ENCODE data around the gene CYP2F1. TPM values are rescaled to one million over a fixed set of nuclear protein-coding genes. Genes with fewer than 3 reads are reported as not detected.
"Not testable (repeated sequence)": the region's sequence is repeated elsewhere in the genome, so short reads cannot be mapped to it uniquely, and the experiment has no call there.

Gene CYP2F1
- total RNA-seq = not detected
- long read RNA-seq = 0 reads

- no peak for ATAC-seq
- DNase-seq = no peak
- intact Hi-C loops (cut with DNase I, micrococcal nuclease) = no loop called here
Measured at GRCh38 chr19:41114132-41114531, at the start of gene CYP2F1. CYP2F1 (plus strand) TSS chr19:41114432; CDS start chr19:41116189, 1,757 bp downstream.

- ATAC-seq (peak; percentile 35), DNase-seq (no peak)
- intact Hi-C loops (cut with DNase I, micrococcal nuclease) = no loop called here
Measured at GRCh38 chr19:41064974-41065569, 49.2 kb upstream of the CYP2F1 start.

GRCh38 chr19:41076286-41076685, 37.9 kb upstream of the CYP2F1 start:
- intact Hi-C loops (cut with DNase I, micrococcal nuclease) = no loop called here
- ATAC-seq = no peak

GRCh38 chr19:41083516-41083915, 30.7 kb upstream of the CYP2F1 start:
- intact Hi-C loops (cut with DNase I, micrococcal nuclease) = no loop called here
- DNase-seq (no peak), ATAC-seq (no peak)

More at GRCh38 chr19:41076286-41076685, 37.9 kb upstream of the CYP2F1 start:
- no peak for DNase-seq

- no peak for ATAC-seq
Measured at GRCh38 chr19:41085748-41086415, 28.4 kb upstream of the CYP2F1 start.

GRCh38 chr19:41088151-41088550, 26.1 kb upstream of the CYP2F1 start, which contains the start of gene CYP2A13:
CYP2A13 (plus strand) TSS chr19:41088451; CDS start chr19:41088472, 21 bp downstream.
- no peak for DNase-seq
- intact Hi-C loops (cut with DNase I, micrococcal nuclease) = no loop called here
- ATAC-seq = no peak

More at GRCh38 chr19:41085748-41086415, 28.4 kb upstream of the CYP2F1 start:
- no peak for DNase-seq
- intact Hi-C loops (cut with DNase I, micrococcal nuclease) = no loop called here

GRCh38 chr19:41089959-41090358, 24.3 kb upstream of the CYP2F1 start:
- ATAC-seq = no peak
- intact Hi-C loops (cut with DNase I, micrococcal nuclease) = no loop called here
- no peak for DNase-seq

- DNase-seq (no peak), ATAC-seq (no peak)
- intact Hi-C loops (cut with DNase I, micrococcal nuclease) = no loop called here
Measured at GRCh38 chr19:41095703-41096102, 18.5 kb upstream of the CYP2F1 start.

- intact Hi-C loops (cut with DNase I, micrococcal nuclease) = no loop called here
Measured at GRCh38 chr19:41096353-41096752, 17.9 kb upstream of the CYP2F1 start.

GRCh38 chr19:41097302-41097701, 16.9 kb upstream of the CYP2F1 start:
- no peak for ATAC-seq
- no peak for DNase-seq

More at GRCh38 chr19:41096353-41096752, 17.9 kb upstream of the CYP2F1 start:
- no peak for DNase-seq
- ATAC-seq = no peak

GRCh38 chr19:41098762-41099161, 15.5 kb upstream of the CYP2F1 start:
- intact Hi-C loops (cut with DNase I, micrococcal nuclease) = no loop called here
- ATAC-seq = no peak
- DNase-seq = no peak

More at GRCh38 chr19:41097302-41097701, 16.9 kb upstream of the CYP2F1 start:
- intact Hi-C loops (cut with DNase I, micrococcal nuclease) = no loop called here

GRCh38 chr19:41102210-41102609, 12.0 kb upstream of the CYP2F1 start:
- DNase-seq; intact Hi-C loops (cut with DNase I, micrococcal nuclease); ATAC-seq: not testable (repeated sequence)

- DNase-seq (no peak), ATAC-seq (no peak)
- intact Hi-C loops (cut with DNase I, micrococcal nuclease) = no loop called here
Measured at GRCh38 chr19:41106177-41106576, 8.1 kb upstream of the CYP2F1 start.

- ATAC-seq = no peak
- DNase-seq = no peak
- intact Hi-C loops (cut with DNase I, micrococcal nuclease) = no loop called here
Measured at GRCh38 chr19:41111296-41111695, 2.9 kb upstream of the CYP2F1 start.

- DNase-seq = no peak
- ATAC-seq = no peak
- intact Hi-C loops (cut with DNase I, micrococcal nuclease) = no loop called here
Measured at GRCh38 chr19:41111750-41112295, 2.4 kb upstream of the CYP2F1 start.

GRCh38 chr19:41112728-41113290, 1.4 kb upstream of the CYP2F1 start:
- intact Hi-C loops (cut with DNase I, micrococcal nuclease) = no loop called here
- no peak for DNase-seq
- ATAC-seq = no peak

- no peak for DNase-seq
Measured at GRCh38 chr19:41116261-41116660, 2.0 kb downstream of the CYP2F1 start.

GRCh38 chr19:41120929-41121911, 7.0 kb downstream of the CYP2F1 start:
- ATAC-seq; intact Hi-C loops (cut with DNase I, micrococcal nuclease); DNase-seq: not testable (repeated sequence)

More at GRCh38 chr19:41116261-41116660, 2.0 kb downstream of the CYP2F1 start:
- intact Hi-C loops (cut with DNase I, micrococcal nuclease) = no loop called here
- no peak for ATAC-seq

All from left colon (tissue), 2 donors.